ENCODE results near the gene SPATC1L. TPM values are rescaled to one million over a fixed set of nuclear protein-coding genes. Genes with fewer than 3 reads are reported as not detected.

SPATC1L gene
- total and polyA plus RNA-seq, 4 donors = 4.8 to 32.3 (median 13.0) TPM

- 92% methylated on average over 45 of the region's 72 CpGs for WGBS (ENCODE audit: insufficient coverage)
- no peak overlapping the region for H3K4me3 ChIP-seq (ENCODE audit: low read depth, low read length)
- DNase-seq (ENCODE audit: low read depth in 4 of 6, low spot score in 6 of 6) = no peak
Observed at GRCh38 chr21:46161633-46162592, 22.3 kb downstream of the SPATC1L start.

GRCh38 chr21:46160907-46161632 is 23.2 kb downstream of the SPATC1L start:
- WGBS (ENCODE audit: insufficient coverage) = 96% methylated on average over 61 of the region's 72 CpGs
- Histone ChIP-seq H3K4me1 (ENCODE audit: control insufficient read depth, insufficient read depth, low read length) (no peaks in the 10 kb centered on the region), H3K27me3 (ENCODE audit: control insufficient read depth, insufficient read depth, low read length) (peaks cover 7% of the 10 kb centered on the region), H3K9me3 (ENCODE audit: control insufficient read depth, insufficient read depth, low read length) (no peaks in the 10 kb centered on the region), H3K27ac (ENCODE audit: low read depth, low read length) (no peak overlapping the region), H3K4me3 (ENCODE audit: low read depth, low read length) (no peak overlapping the region), H3K36me3 (ENCODE audit: control insufficient read depth, insufficient read depth, low read length) (peaks cover 41% of the 10 kb centered on the region)
- no peak for DNase-seq (ENCODE audit: low read depth in 4 of 6, low spot score in 6 of 6)

More at GRCh38 chr21:46161633-46162592, 22.3 kb downstream of the SPATC1L start:
- H3K27ac ChIP-seq (ENCODE audit: low read depth, low read length) = no peak overlapping the region
- H3K27me3 ChIP-seq (ENCODE audit: control insufficient read depth, insufficient read depth, low read length) = peaks cover 7% of the 10 kb centered on the region
- H3K4me1 ChIP-seq (ENCODE audit: control insufficient read depth, insufficient read depth, low read length) = no peaks in the 10 kb centered on the region
- peaks cover 41% of the 10 kb centered on the region for H3K36me3 ChIP-seq (ENCODE audit: control insufficient read depth, insufficient read depth, low read length)
- no peaks in the 10 kb centered on the region for H3K9me3 ChIP-seq (ENCODE audit: control insufficient read depth, insufficient read depth, low read length)

- Histone ChIP-seq H3K9me3 (ENCODE audit: control insufficient read depth, insufficient read depth, low read length) (no peaks in the 10 kb centered on the region), H3K4me3 (ENCODE audit: low read depth, low read length) (no peak overlapping the region), H3K36me3 (ENCODE audit: control insufficient read depth, insufficient read depth, low read length) (peaks cover 44% of the 10 kb centered on the region), H3K27me3 (ENCODE audit: control insufficient read depth, insufficient read depth, low read length) (peaks cover 7% of the 10 kb centered on the region), H3K27ac (ENCODE audit: low read depth, low read length) (no peak overlapping the region), H3K4me1 (ENCODE audit: control insufficient read depth, insufficient read depth, low read length) (no peaks in the 10 kb centered on the region)
- DNase-seq (ENCODE audit: low read depth in 4 of 6, low spot score in 6 of 6) = no peak
- 88% methylated on average over 16 of the region's 22 CpGs for WGBS (ENCODE audit: insufficient coverage)
Observed at GRCh38 chr21:46160657-46160906, 23.7 kb downstream of the SPATC1L start.

- no peak overlapping the region for H3K27ac ChIP-seq (ENCODE audit: low read depth, low read length)
- H3K4me3 ChIP-seq (ENCODE audit: low read depth, low read length) = no peak overlapping the region
- no peak for DNase-seq (ENCODE audit: low read depth in 4 of 6, low spot score in 6 of 6)
- peaks cover 7% of the 10 kb centered on the region for H3K27me3 ChIP-seq (ENCODE audit: control insufficient read depth, insufficient read depth, low read length)
- H3K36me3 ChIP-seq (ENCODE audit: control insufficient read depth, insufficient read depth, low read length) = peaks cover 50% of the 10 kb centered on the region
- no peaks in the 10 kb centered on the region for H3K4me1 ChIP-seq (ENCODE audit: control insufficient read depth, insufficient read depth, low read length)
- no peaks in the 10 kb centered on the region for H3K9me3 ChIP-seq (ENCODE audit: control insufficient read depth, insufficient read depth, low read length)
- WGBS (ENCODE audit: insufficient coverage) = 95% methylated on average over 22 of the region's 32 CpGs
Observed at GRCh38 chr21:46159841-46160656, 24.2 kb downstream of the SPATC1L start.

GRCh38 chr21:46159390-46159789 is 24.9 kb downstream of the SPATC1L start:
- Histone ChIP-seq H3K4me3 (ENCODE audit: low read depth, low read length) (no peak overlapping the region), H3K27me3 (ENCODE audit: control insufficient read depth, insufficient read depth, low read length) (peaks cover 7% of the 10 kb centered on the region), H3K9me3 (ENCODE audit: control insufficient read depth, insufficient read depth, low read length) (no peaks in the 10 kb centered on the region), H3K36me3 (ENCODE audit: control insufficient read depth, insufficient read depth, low read length) (peaks cover 56% of the 10 kb centered on the region), H3K27ac (ENCODE audit: low read depth, low read length) (no peak overlapping the region), H3K4me1 (ENCODE audit: control insufficient read depth, insufficient read depth, low read length) (no peaks in the 10 kb centered on the region)
- 86% methylated on average over 12 of the region's 12 CpGs for WGBS (ENCODE audit: insufficient coverage)
- DNase-seq (ENCODE audit: low read depth in 4 of 6, low spot score in 6 of 6) = no peak

- no peak for DNase-seq (ENCODE audit: low read depth in 4 of 6, low spot score in 6 of 6)
- H3K9me3 ChIP-seq (ENCODE audit: control insufficient read depth, insufficient read depth, low read length) = no peaks in the 10 kb centered on the region
- peaks cover 7% of the 10 kb centered on the region for H3K27me3 ChIP-seq (ENCODE audit: control insufficient read depth, insufficient read depth, low read length)
- no peak overlapping the region for H3K4me3 ChIP-seq (ENCODE audit: low read depth, low read length)
- WGBS (ENCODE audit: insufficient coverage) = 92% methylated on average over 7 of the region's 10 CpGs
- H3K27ac ChIP-seq (ENCODE audit: low read depth, low read length) = no peak overlapping the region
- H3K36me3 ChIP-seq (ENCODE audit: control insufficient read depth, insufficient read depth, low read length) = peaks cover 58% of the 10 kb centered on the region
- peaks cover 2% of the 10 kb centered on the region for H3K4me1 ChIP-seq (ENCODE audit: control insufficient read depth, insufficient read depth, low read length)
Observed at GRCh38 chr21:46158666-46159300, 25.5 kb downstream of the SPATC1L start.

- H3K27ac ChIP-seq (ENCODE audit: low read depth, low read length) = no peak overlapping the region
- peaks cover 7% of the 10 kb centered on the region for H3K27me3 ChIP-seq (ENCODE audit: control insufficient read depth, insufficient read depth, low read length)
- no peaks in the 10 kb centered on the region for H3K9me3 ChIP-seq (ENCODE audit: control insufficient read depth, insufficient read depth, low read length)
- peaks cover 60% of the 10 kb centered on the region for H3K36me3 ChIP-seq (ENCODE audit: control insufficient read depth, insufficient read depth, low read length)
- H3K4me1 ChIP-seq (ENCODE audit: control insufficient read depth, insufficient read depth, low read length) = peaks cover 9% of the 10 kb centered on the region
- DNase-seq (ENCODE audit: low read depth in 4 of 6, low spot score in 6 of 6) = no peak
- no peak overlapping the region for H3K4me3 ChIP-seq (ENCODE audit: low read depth, low read length)
- WGBS (ENCODE audit: insufficient coverage) = 90% methylated on average over 15 of the region's 15 CpGs
Observed at GRCh38 chr21:46157987-46158451, 26.2 kb downstream of the SPATC1L start.

GRCh38 chr21:46157396-46157986 is 26.8 kb downstream of the SPATC1L start:
- 92% methylated on average over 10 of the region's 12 CpGs for WGBS (ENCODE audit: insufficient coverage)
- DNase-seq (ENCODE audit: low read depth in 4 of 6, low spot score in 6 of 6) = no peak
- Histone ChIP-seq H3K27ac (ENCODE audit: low read depth, low read length) (no peak overlapping the region), H3K4me3 (ENCODE audit: low read depth, low read length) (no peak overlapping the region), H3K9me3 (ENCODE audit: control insufficient read depth, insufficient read depth, low read length) (no peaks in the 10 kb centered on the region), H3K27me3 (ENCODE audit: control insufficient read depth, insufficient read depth, low read length) (peaks cover 7% of the 10 kb centered on the region), H3K4me1 (ENCODE audit: control insufficient read depth, insufficient read depth, low read length) (peaks cover 13% of the 10 kb centered on the region), H3K36me3 (ENCODE audit: control insufficient read depth, insufficient read depth, low read length) (peaks cover 60% of the 10 kb centered on the region)

- no peak overlapping the region for H3K4me3 ChIP-seq (ENCODE audit: low read depth, low read length)
- H3K4me1 ChIP-seq (ENCODE audit: control insufficient read depth, insufficient read depth, low read length) = peaks cover 13% of the 10 kb centered on the region
- no peak for DNase-seq (ENCODE audit: low read depth in 4 of 6, low spot score in 6 of 6)
- 79% methylated on average over 4 of the region's 10 CpGs for WGBS (ENCODE audit: insufficient coverage)
- no peak overlapping the region for H3K27ac ChIP-seq (ENCODE audit: low read depth, low read length)
- peaks cover under 1% of the 10 kb centered on the region for H3K27me3 ChIP-seq (ENCODE audit: control insufficient read depth, insufficient read depth, low read length)
- peaks cover 53% of the 10 kb centered on the region for H3K36me3 ChIP-seq (ENCODE audit: control insufficient read depth, insufficient read depth, low read length)
- no peaks in the 10 kb centered on the region for H3K9me3 ChIP-seq (ENCODE audit: control insufficient read depth, insufficient read depth, low read length)
Observed at GRCh38 chr21:46156678-46157077, 27.6 kb downstream of the SPATC1L start.
